Spleen (tissue), 7 donors: Measurements from ENCODE around the gene SHKBP1.

Source experiments
- POLR2A ChIP-seq, 3 donors: fragments of 450-650 bp; IDR thresholded peaks; one replicate each; pipeline ENCODE4 v1.5.1; 2017; ENCODE audit warnings: antibody characterized with exemption in 3 of 3, mild to moderate bottlenecking in 1 of 3
- POLR2AphosphoS5 ChIP-seq, 3 donors: sonication (generic); formaldehyde crosslinking; IDR thresholded peaks; one replicate each; pipeline ENCODE4 v1.5.1; 2017; ENCODE audit warnings: antibody characterized with exemption in 3 of 3
- TF ChIP-seq, protein P1 (sequence below), 11 experiments: fragments of 200-600 bp in 7 of 11; fragments of 450-650 bp in 4 of 11; sonication (generic) in 4 of 11; IDR thresholded peaks in 8 of 11; conservative IDR thresholded peaks in 3 of 11; 1 replicate in 7 of 11; 2 replicates in 4 of 11; pipeline versions ENCODE4 v1.4.0 to v1.8.0; 2016 to 2021; ENCODE audit warnings: antibody characterized with exemption in 11 of 11, inconsistent platforms in 4 of 11, mild to moderate bottlenecking in 1 of 11
- donor health status: DM: no; HTN: no; CAD: no; lungs with moderate emphysema.
- donor health status: DM: no; HTN: no; CAD: no.
- donor health status: DM: no; HTN: no; CAD: no.

DNA sequence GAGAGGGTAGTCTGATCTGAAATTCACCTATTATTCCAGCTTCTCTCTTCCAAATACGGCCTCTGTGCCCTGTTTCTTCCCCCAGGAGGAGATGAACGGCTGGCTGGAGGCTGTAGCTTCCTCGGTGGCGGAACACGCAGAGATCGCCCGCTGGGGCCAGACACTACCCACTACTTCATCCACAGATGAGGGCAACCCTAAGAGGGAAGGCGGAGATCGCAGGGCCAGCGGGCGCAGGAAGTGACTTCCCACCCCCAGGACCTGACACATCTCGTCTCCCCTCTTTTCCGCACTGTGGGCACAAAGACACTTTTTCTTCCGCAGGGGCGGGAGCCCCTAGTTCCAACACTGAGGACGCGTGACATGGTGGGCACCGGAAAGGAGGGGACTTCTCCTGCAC is 1.3 kb upstream of the SHKBP1 start:
- no peak for TF ChIP-seq POLR2A (IDR thresholded peaks at IDR 0.05)
- TF ChIP-seq POLR2AphosphoS5 (IDR thresholded peaks at IDR 0.05), result no peak
- TF ChIP-seq, protein P1, sequence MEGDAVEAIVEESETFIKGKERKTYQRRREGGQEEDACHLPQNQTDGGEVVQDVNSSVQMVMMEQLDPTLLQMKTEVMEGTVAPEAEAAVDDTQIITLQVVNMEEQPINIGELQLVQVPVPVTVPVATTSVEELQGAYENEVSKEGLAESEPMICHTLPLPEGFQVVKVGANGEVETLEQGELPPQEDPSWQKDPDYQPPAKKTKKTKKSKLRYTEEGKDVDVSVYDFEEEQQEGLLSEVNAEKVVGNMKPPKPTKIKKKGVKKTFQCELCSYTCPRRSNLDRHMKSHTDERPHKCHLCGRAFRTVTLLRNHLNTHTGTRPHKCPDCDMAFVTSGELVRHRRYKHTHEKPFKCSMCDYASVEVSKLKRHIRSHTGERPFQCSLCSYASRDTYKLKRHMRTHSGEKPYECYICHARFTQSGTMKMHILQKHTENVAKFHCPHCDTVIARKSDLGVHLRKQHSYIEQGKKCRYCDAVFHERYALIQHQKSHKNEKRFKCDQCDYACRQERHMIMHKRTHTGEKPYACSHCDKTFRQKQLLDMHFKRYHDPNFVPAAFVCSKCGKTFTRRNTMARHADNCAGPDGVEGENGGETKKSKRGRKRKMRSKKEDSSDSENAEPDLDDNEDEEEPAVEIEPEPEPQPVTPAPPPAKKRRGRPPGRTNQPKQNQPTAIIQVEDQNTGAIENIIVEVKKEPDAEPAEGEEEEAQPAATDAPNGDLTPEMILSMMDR (IDR thresholded peaks at IDR 0.05 in 8 of 11, conservative IDR thresholded peaks at IDR 0.05 in 3 of 11), result no peak
